Caco-2 (cell line): ENCODE measurements around the gene PMVK. TPM values are rescaled to one million over a fixed set of nuclear protein-coding genes. Genes with fewer than 3 reads are reported as not detected.

Experiments
- BruUV-seq: library from RNA; stranded (reverse); fragments of 400-500 nt; replicated peaks from 2 replicates; lab custom pipeline; 2021; lab: Mats Ljungman, UMichigan
- CTCF ChIA-PET: fragments of 300-600 bp; sonication (Branson Sonifier 250); formaldehyde crosslinking; loops from one replicate; lab custom pipeline; 2022; ENCODE audit warnings: antibody characterized with exemption; lab: Charles Lee
- POLR2A ChIA-PET: fragments of 300-600 bp; sonication (Branson Sonifier 250); formaldehyde crosslinking; loops from one replicate; lab custom pipeline; 2022; ENCODE audit warnings: antibody characterized with exemption; lab: Charles Lee
- DNase-seq, 2 experiments: peaks; one replicate each; pipeline versions ENCODE4 v3.0.0 to v3.0.0-alpha.2; 2020 to 2022
- H3K27me3 ChIP-seq: replicated peaks from 2 replicates; pipeline ENCODE4 v1.6.0; 2011; ENCODE audit warnings: low read length; ENCODE audit not compliant: control insufficient read depth, insufficient read depth
- H3K36me3 ChIP-seq: 2 replicates; pipeline ENCODE4 v1.5.1; 2011; ENCODE audit warnings: low read length; ENCODE audit not compliant: control insufficient read depth, insufficient read depth
- H3K4me1 ChIP-seq: fragments of 250-450 bp; sonication (Bioruptor Pico); 2 replicates; pipeline ENCODE4 v1.5.1; 2020; ENCODE audit warnings: mild to moderate bottlenecking
- H3K4me3 ChIP-seq: 2 replicates; pipeline ENCODE4 v1.5.1; 2011; ENCODE audit warnings: low read depth, mild to moderate bottlenecking, control low read depth, low read length
- H3K9me3 ChIP-seq: fragments of 250-450 bp; sonication (Bioruptor Pico); 2 replicates; pipeline ENCODE4 v1.5.1; 2020; ENCODE audit warnings: mild to moderate bottlenecking, moderate library complexity
- H3K27ac Mint-ChIP-seq: one replicate; pipeline ENCODE4 v1.8.0; 2022; ENCODE audit warnings: mixed read lengths; ENCODE audit not compliant: unreplicated experiment
- H3K27me3 Mint-ChIP-seq: one replicate; pipeline ENCODE4 v1.8.0; 2022; ENCODE audit warnings: mixed read lengths; ENCODE audit not compliant: insufficient read depth, unreplicated experiment
- H3K36me3 Mint-ChIP-seq: one replicate; pipeline ENCODE4 v1.8.0; 2022; ENCODE audit warnings: mild to moderate bottlenecking, mixed read lengths; ENCODE audit not compliant: insufficient read depth, unreplicated experiment
- H3K4me1 Mint-ChIP-seq: one replicate; pipeline ENCODE4 v1.8.0; 2022; ENCODE audit warnings: low read depth, mixed read lengths; ENCODE audit not compliant: unreplicated experiment
- H3K4me3 Mint-ChIP-seq: one replicate; pipeline ENCODE4 v1.8.0; 2022; ENCODE audit warnings: mild to moderate bottlenecking, moderate library complexity, mixed read lengths; ENCODE audit not compliant: unreplicated experiment
- H3K9me3 Mint-ChIP-seq: one replicate; pipeline ENCODE4 v1.8.0; 2022; ENCODE audit warnings: mixed read lengths; ENCODE audit not compliant: unreplicated experiment
- CTCF ChIP-seq, 2 experiments: fragments of 200-600 bp in 1 of 2; IDR thresholded peaks; 1 replicate in 1 of 2; 2 replicates in 1 of 2; pipeline versions ENCODE4 v1.5.1 to v1.8.0; 2011 to 2022; ENCODE audit warnings: antibody characterized with exemption in 1 of 2, control low read depth in 1 of 2, inconsistent platforms in 1 of 2, low read depth in 1 of 2, low read length in 1 of 2, mild to moderate bottlenecking in 1 of 2, moderate library complexity in 1 of 2; ENCODE audit not compliant: insufficient read depth in 1 of 2, severe bottlenecking in 1 of 2, unreplicated experiment in 1 of 2
- intact Hi-C: fragments of 100-400 bp; cut with micrococcal nuclease; formaldehyde crosslinking; loops from one replicate; pipeline ENCODE4 v1.10.0; 2022; ENCODE audit not compliant: unreplicated experiment
- total RNA-seq: library from RNA; stranded (reverse); gene quantifications from 2 replicates; pipeline ENCODE4 v1.2.3, GENCODE V29; 2022

PMVK gene
- total RNA-seq, 1 experiment from 2014 or later = 25.1 TPM

- Histone ChIP-seq H3K4me3 (peak overlapping the region; percentile 95), H3K4me1 (peaks cover 15% of the 10 kb centered on the region), H3K36me3 (peaks cover 4% of the 10 kb centered on the region), H3K27me3 (no peaks in the 10 kb centered on the region), H3K9me3 (no peaks in the 10 kb centered on the region)
- CTCF ChIA-PET = interaction anchor here (0.9 to 1.6 kb wide), 9 partner anchors 8 to 124 kb away, joined by 3 to 17 read pairs (median 7); partner anchors contain the start of genes CKS1B and FLAD1
- no peaks in the 10 kb centered on the region for H3K27me3 Mint-ChIP-seq
- H3K4me3 Mint-ChIP-seq = peak overlapping the region; percentile 88
- peaks cover 22% of the 10 kb centered on the region for H3K4me1 Mint-ChIP-seq
- peaks cover 63% of the 10 kb centered on the region for H3K36me3 Mint-ChIP-seq
- TF ChIP-seq CTCF (IDR thresholded peaks at IDR 0.05; ENCODE audit: insufficient read depth in 1 of 2, low read depth in 1 of 2, low read length in 1 of 2, severe bottlenecking in 1 of 2, unreplicated experiment in 1 of 2) = no peak
- TSS peak; percentile 47 for BruUV-seq
- intact Hi-C loops = loop anchor here (1.0 kb wide), 3 partner anchors 12 to 40 kb away; no protein-coding TSS in a partner anchor
- DNase-seq = no peak
- peak overlapping the region; percentile 81 for H3K27ac Mint-ChIP-seq
- no peaks in the 10 kb centered on the region for H3K9me3 Mint-ChIP-seq
- POLR2A ChIA-PET = interaction anchor here (0.5 to 2.1 kb wide), 12 partner anchors 10 to 740 kb away, joined by 3 to 20 read pairs (median 6); partner anchors contain the start of genes CKS1B, FLAD1, LENEP and SHC1
Observed at GRCh38 chr1:154960446-154961136, 24.1 kb upstream of the PMVK start.

GRCh38 chr1:154959426-154959780 is 22.9 kb upstream of the PMVK start:
- no TSS peak for BruUV-seq
- H3K27me3 Mint-ChIP-seq = no peaks in the 10 kb centered on the region

More at GRCh38 chr1:154959426-154959780, 22.9 kb upstream of the PMVK start:
- Mint-ChIP-seq H3K9me3 (no peaks in the 10 kb centered on the region), H3K4me3 (peak overlapping the region; percentile 15), H3K4me1 (peaks cover 22% of the 10 kb centered on the region), H3K36me3 (peaks cover 55% of the 10 kb centered on the region), H3K27ac (no peak overlapping the region)
- Histone ChIP-seq H3K36me3 (peaks cover 3% of the 10 kb centered on the region), H3K27me3 (no peaks in the 10 kb centered on the region), H3K4me1 (peaks cover 15% of the 10 kb centered on the region), H3K4me3 (no peak overlapping the region), H3K9me3 (no peaks in the 10 kb centered on the region)
- intact Hi-C loops = loop anchor here (5.0 kb wide), 1 partner anchor 103 kb away; the partner anchor contains the start of gene EFNA4
- ChIA-PET POLR2A (no interaction called here), CTCF (interaction anchor here (0.7 kb wide), 1 partner anchor 102 kb away, joined by 9 read pairs; no protein-coding TSS in a partner anchor)
- TF ChIP-seq CTCF (IDR thresholded peaks at IDR 0.05; ENCODE audit: insufficient read depth in 1 of 2, low read depth in 1 of 2, low read length in 1 of 2, severe bottlenecking in 1 of 2, unreplicated experiment in 1 of 2) = no peak
- DNase-seq = no peak
